CD14-positive monocyte (primary cell): ENCODE data around the gene CIRBP. TPM values are rescaled to one million over a fixed set of nuclear protein-coding genes. Genes with fewer than 3 reads are reported as not detected.

ENCODE experiments used
- DNase-seq, 3 donors: peaks; one replicate each; pipeline ENCODE4 v3.0.0-alpha.2; 2011 to 2022
- H2AFZ ChIP-seq: 2 replicates; pipeline ENCODE4 v1.6.0; 2012; ENCODE audit warnings: mild to moderate bottlenecking, low read depth, low read length, inconsistent platforms; ENCODE audit not compliant: insufficient read depth, poor library complexity, severe bottlenecking
- H3K27ac ChIP-seq, 2 donors: 1 replicate in 1 of 2; 2 replicates in 1 of 2; pipeline ENCODE4 v1.5.1; 2012 to 2013; ENCODE audit warnings: low read length in 2 of 2, control low read depth in 1 of 2, inconsistent platforms in 1 of 2, low read depth in 1 of 2, mild to moderate bottlenecking in 1 of 2
- H3K27me3 ChIP-seq, 2 donors: one replicate each; pipeline versions ENCODE4 v1.6.0 to v1.6.1; 2011 to 2013; ENCODE audit warnings: low read length in 2 of 2; ENCODE audit not compliant: control insufficient read depth in 2 of 2, insufficient read depth in 2 of 2
- H3K36me3 ChIP-seq, 2 donors: replicated peaks in 1 of 2; 1 replicate in 1 of 2; 2 replicates in 1 of 2; pipeline versions ENCODE4 v1.5.1 to v1.6.1; 2012 to 2013; ENCODE audit warnings: low read length in 2 of 2, control low read depth in 1 of 2, inconsistent platforms in 1 of 2, mild to moderate bottlenecking in 1 of 2; ENCODE audit not compliant: insufficient read depth in 2 of 2, control insufficient read depth in 1 of 2
- H3K4me1 ChIP-seq, 2 donors: 1 replicate in 1 of 2; 2 replicates in 1 of 2; pipeline versions ENCODE4 v1.5.1 to v1.6.1; 2012 to 2013; ENCODE audit warnings: low read length in 2 of 2, control low read depth in 1 of 2, inconsistent platforms in 1 of 2, mild to moderate bottlenecking in 1 of 2, moderate library complexity in 1 of 2; ENCODE audit not compliant: insufficient read depth in 2 of 2, control insufficient read depth in 1 of 2
- H3K4me2 ChIP-seq: replicated peaks from 2 replicates; pipeline ENCODE3; 2012; ENCODE audit warnings: low read length, moderate library complexity, mild to moderate bottlenecking; ENCODE audit not compliant: poor library complexity, severe bottlenecking; ENCODE audit errors: extremely low read depth
- H3K4me3 ChIP-seq, 3 experiments: fragments of 200-600 bp in 1 of 3; sonication (generic) in 1 of 3; replicated peaks in 1 of 3; 1 replicate in 2 of 3; 2 replicates in 1 of 3; pipeline ENCODE4 v1.5.1; 2011 to 2013; ENCODE audit warnings: low read length in 3 of 3, mild to moderate bottlenecking in 3 of 3, control low read depth in 2 of 3, low read depth in 2 of 3, inconsistent platforms in 1 of 3, moderate library complexity in 1 of 3
- H3K79me2 ChIP-seq: 2 replicates; pipeline ENCODE4 v1.6.0; 2012; ENCODE audit warnings: mild to moderate bottlenecking, control low read depth, inconsistent platforms, low read length, moderate library complexity; ENCODE audit not compliant: insufficient read depth
- H3K9ac ChIP-seq: 2 replicates; pipeline ENCODE4 v1.6.0; 2017; ENCODE audit warnings: low read length, mild to moderate bottlenecking; ENCODE audit not compliant: insufficient read depth, poor library complexity, severe bottlenecking
- H3K9me3 ChIP-seq, 2 donors: replicated peaks in 1 of 2; 1 replicate in 1 of 2; 2 replicates in 1 of 2; pipeline versions ENCODE4 v1.5.1 to v1.6.1; 2012 to 2013; ENCODE audit warnings: low read length in 2 of 2, control low read depth in 1 of 2; ENCODE audit not compliant: control insufficient read depth in 1 of 2, insufficient read depth in 1 of 2
- H4K20me1 ChIP-seq: 2 replicates; pipeline ENCODE4 v1.6.0; 2012; ENCODE audit warnings: mild to moderate bottlenecking, low read length, control low read depth, moderate library complexity; ENCODE audit not compliant: insufficient read depth
- H3K27ac Mint-ChIP-seq, 7 donors: one replicate each; pipeline ENCODE4 v1.8.0; 2020; ENCODE audit warnings: mild to moderate bottlenecking in 7 of 7, mixed read lengths in 7 of 7, moderate library complexity in 6 of 7, inconsistent platforms in 2 of 7
- H3K27me3 Mint-ChIP-seq, 3 donors: one replicate each; pipeline ENCODE4 v1.8.0; 2021 to 2022; ENCODE audit warnings: low read depth in 3 of 3, mild to moderate bottlenecking in 3 of 3, mixed read lengths in 3 of 3, moderate library complexity in 3 of 3, inconsistent platforms in 1 of 3
- H3K36me3 Mint-ChIP-seq, 2 donors: one replicate each; pipeline ENCODE4 v1.8.0; 2020; ENCODE audit warnings: mixed read lengths in 2 of 2, inconsistent platforms in 1 of 2, mild to moderate bottlenecking in 1 of 2
- H3K4me1 Mint-ChIP-seq: one replicate; pipeline ENCODE4 v1.8.0; 2020; ENCODE audit warnings: mild to moderate bottlenecking, mixed read lengths
- H3K4me3 Mint-ChIP-seq, 2 donors: one replicate each; pipeline ENCODE4 v1.8.0; 2020; ENCODE audit warnings: mild to moderate bottlenecking in 2 of 2, mixed read lengths in 2 of 2, moderate library complexity in 1 of 2
- H3K9me3 Mint-ChIP-seq, 7 donors: one replicate each; pipeline ENCODE4 v1.8.0; 2020 to 2022; ENCODE audit warnings: mixed read lengths in 7 of 7, mild to moderate bottlenecking in 6 of 7, moderate library complexity in 6 of 7, inconsistent platforms in 2 of 7
- WGBS: methylation state at CpG from one replicate; pipeline ENCODE4 v1.1.5; 2013; ENCODE audit warnings: missing lambda C conversion rate; ENCODE audit not compliant: insufficient coverage; 5-methylcytosine and 5-hydroxymethylcytosine counted together
- intact Hi-C, 2 donors: fragments of 100-400 bp; cut with micrococcal nuclease; formaldehyde crosslinking; loops; one replicate each; pipeline versions ENCODE4 v1.15.0 to v1.15.1; 2023
- polyA plus RNA-seq, 3 donors: library from polyadenylated mRNA; depleted of rRNA in 1 of 3; unstranded in 2 of 3; stranded (reverse) in 1 of 3; fragments of 300-500 nt in 2 of 3; fragments of >200 nt in 1 of 3; fragmentation: Illumina TruSeq in 2 of 3; gene quantifications; 1 replicate in 2 of 3; 2 replicates in 1 of 3; pipeline ENCODE4 v1.2.3, GENCODE V29; 2012 to 2021
- TF ChIP-seq, protein P1 (sequence below): fragments of 200-600 bp; IDR thresholded peaks from one replicate; pipeline ENCODE4 v1.8.0; 2022; ENCODE audit warnings: antibody characterized with exemption, mild to moderate bottlenecking

Gene CIRBP
- polyA plus RNA-seq, 3 donors, result 39.6 to 600 (median 51.1) TPM

DNA sequence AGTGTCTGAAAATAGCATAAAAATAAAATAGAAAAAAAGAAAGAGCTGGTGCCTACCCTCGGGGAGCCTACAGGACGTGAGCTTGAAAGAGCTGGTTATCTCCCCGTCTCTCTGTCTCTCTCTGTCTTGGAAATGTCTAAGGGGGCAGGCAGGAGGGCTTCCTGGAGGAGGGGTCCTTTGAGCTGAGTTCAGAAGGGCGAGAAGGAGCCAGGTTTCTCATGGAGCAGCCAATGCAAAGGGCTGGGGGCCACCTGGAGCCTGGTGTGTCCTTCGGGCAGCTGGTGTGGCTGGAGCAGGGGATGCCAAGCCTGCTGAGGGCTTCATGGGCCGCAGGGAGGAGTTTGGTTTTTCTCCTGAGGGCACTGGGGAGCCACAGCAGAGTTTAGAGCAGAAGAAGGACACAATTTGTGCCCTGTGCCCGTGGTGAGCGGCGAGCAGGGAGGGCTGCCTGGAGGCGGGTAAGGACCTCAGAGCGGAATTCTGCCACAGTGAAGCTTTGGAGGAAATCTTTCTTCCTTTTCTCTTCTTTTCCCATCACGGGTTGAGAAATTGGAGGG lies 55.2 kb downstream of the CIRBP start:
- peaks cover 0 to 6% of the 10 kb centered on the region in 2 donors for H3K9me3 ChIP-seq
- H2AFZ ChIP-seq, result peak overlapping the region; percentile 76
- no peaks in the 10 kb centered on the region for H4K20me1 ChIP-seq
- peak overlapping the region; percentile 43 to 64 for H3K4me3 Mint-ChIP-seq
- peaks cover 0 to 9% (median 0%) of the 10 kb centered on the region in 7 donors for H3K9me3 Mint-ChIP-seq
- WGBS, result 73% methylated on average over 9 of the region's 12 CpGs
- peak overlapping the region; percentile 59 for H3K9ac ChIP-seq
- DNase-seq, result no peak
- peaks cover 10% of the 10 kb centered on the region for H3K4me1 Mint-ChIP-seq
- no peaks in the 10 kb centered on the region for H3K36me3 Mint-ChIP-seq
- no peak overlapping the region for H3K27ac ChIP-seq
- peak overlapping the region; percentile 77 for H3K4me2 ChIP-seq
- H3K4me3 ChIP-seq, result peak overlapping the region in 1 of 3 experiments; percentile 71
- H3K4me1 ChIP-seq, result peaks cover 12 to 15% of the 10 kb centered on the region in 2 donors
- intact Hi-C loops, result no loop called here
- H3K36me3 ChIP-seq, result no peaks in the 10 kb centered on the region
- no peaks in the 10 kb centered on the region for H3K79me2 ChIP-seq
- H3K27me3 ChIP-seq, result peaks cover 0 to 21% of the 10 kb centered on the region in 2 donors
- TF ChIP-seq, protein P1, sequence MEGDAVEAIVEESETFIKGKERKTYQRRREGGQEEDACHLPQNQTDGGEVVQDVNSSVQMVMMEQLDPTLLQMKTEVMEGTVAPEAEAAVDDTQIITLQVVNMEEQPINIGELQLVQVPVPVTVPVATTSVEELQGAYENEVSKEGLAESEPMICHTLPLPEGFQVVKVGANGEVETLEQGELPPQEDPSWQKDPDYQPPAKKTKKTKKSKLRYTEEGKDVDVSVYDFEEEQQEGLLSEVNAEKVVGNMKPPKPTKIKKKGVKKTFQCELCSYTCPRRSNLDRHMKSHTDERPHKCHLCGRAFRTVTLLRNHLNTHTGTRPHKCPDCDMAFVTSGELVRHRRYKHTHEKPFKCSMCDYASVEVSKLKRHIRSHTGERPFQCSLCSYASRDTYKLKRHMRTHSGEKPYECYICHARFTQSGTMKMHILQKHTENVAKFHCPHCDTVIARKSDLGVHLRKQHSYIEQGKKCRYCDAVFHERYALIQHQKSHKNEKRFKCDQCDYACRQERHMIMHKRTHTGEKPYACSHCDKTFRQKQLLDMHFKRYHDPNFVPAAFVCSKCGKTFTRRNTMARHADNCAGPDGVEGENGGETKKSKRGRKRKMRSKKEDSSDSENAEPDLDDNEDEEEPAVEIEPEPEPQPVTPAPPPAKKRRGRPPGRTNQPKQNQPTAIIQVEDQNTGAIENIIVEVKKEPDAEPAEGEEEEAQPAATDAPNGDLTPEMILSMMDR, result no peak
- peaks cover 29 to 53% (median 42%) of the 10 kb centered on the region in 3 donors for H3K27me3 Mint-ChIP-seq
- no peak overlapping the region for H3K27ac Mint-ChIP-seq

Other genes with a start within 250 kb of the CIRBP start
- gene TMEM259, start 248.2 kb upstream of the CIRBP start, polyA plus RNA-seq, result 100 to 1,000 TPM in 1 of 3 donors, 10 to 100 TPM in 2; 37.4 to 417 (median 45.0) TPM
- gene RNU6-2, start 247.8 kb upstream of the CIRBP start, polyA plus RNA-seq, result not detected
- gene CNN2, start 242.7 kb upstream of the CIRBP start, polyA plus RNA-seq, result 100 to 1,000 TPM in 2 of 3 donors, 10 to 100 TPM in 1; 69.9 to 213 (median 144) TPM
- gene ABCA7, start 229.2 kb upstream of the CIRBP start, polyA plus RNA-seq, result 100 to 1,000 TPM in 1 of 3 donors, 1 to 10 TPM in 2; 1.7 to 104 (median 7.8) TPM
- 100 to 1,000 TPM; 108 to 308 (median 137) TPM for gene ARHGAP45, start 202.2 kb upstream of the CIRBP start, polyA plus RNA-seq
- gene POLR2E, start 174.0 kb upstream of the CIRBP start, polyA plus RNA-seq, result 100 to 1,000 TPM; 183 to 222 (median 195) TPM
- 100 to 1,000 TPM; 459 to 508 (median 493) TPM for gene GPX4, start 165.3 kb upstream of the CIRBP start, polyA plus RNA-seq
- 10 to 100 TPM in 1 of 3 donors, 1 to 10 TPM in 1, under 1 TPM in 1; 0.71 to 75.0 (median 2.6) TPM for gene SBNO2, start 95.1 kb upstream of the CIRBP start, polyA plus RNA-seq
- 10 to 100 TPM in 2 of 3 donors, 1 to 10 TPM in 1; 6.2 to 72.1 (median 15.4) TPM for gene STK11, start 63.6 kb upstream of the CIRBP start, polyA plus RNA-seq
- not detected for gene CBARP, start 31.3 kb upstream of the CIRBP start, polyA plus RNA-seq
- gene ATP5F1D, start 27.6 kb upstream of the CIRBP start, polyA plus RNA-seq, result 100 to 1,000 TPM; 122 to 160 (median 143) TPM
- gene MIDN, start 20.7 kb upstream of the CIRBP start, polyA plus RNA-seq, result 100 to 1,000 TPM in 1 of 3 donors, 10 to 100 TPM in 1, 1 to 10 TPM in 1; 5.6 to 301 (median 11.0) TPM
- 10 to 100 TPM; 32.8 to 56.2 (median 40.0) TPM for gene FAM174C, start 6.2 kb downstream of the CIRBP start, polyA plus RNA-seq
- not detected for gene EFNA2, start 16.5 kb downstream of the CIRBP start, polyA plus RNA-seq
- gene NDUFS7, start 114.6 kb downstream of the CIRBP start, polyA plus RNA-seq, result 100 to 1,000 TPM; 119 to 232 (median 211) TPM
- gene GAMT, start 132.2 kb downstream of the CIRBP start, polyA plus RNA-seq, result 1 to 10 TPM in 1 of 3 donors, under 1 TPM in 2; 0.95 to 1.3 (median 0.96) TPM
- 10 to 100 TPM in 1 of 3 donors, 1 to 10 TPM in 2; 3.3 to 57.1 (median 4.2) TPM for gene DAZAP1, start 138.3 kb downstream of the CIRBP start, polyA plus RNA-seq
- 1,000 to 10,000 TPM; 1,318 to 3,451 (median 1,526) TPM for gene RPS15, start 169.1 kb downstream of the CIRBP start, polyA plus RNA-seq
- under 1 TPM in 1 of 3 donors, not detected in 2; 0.04 TPM for gene APC2, start 180.8 kb downstream of the CIRBP start, polyA plus RNA-seq
- gene C19orf25, start 209.9 kb downstream of the CIRBP start, polyA plus RNA-seq, result 10 to 100 TPM; 18.2 to 20.9 (median 19.9) TPM
- gene PCSK4, start 221.0 kb downstream of the CIRBP start, polyA plus RNA-seq, result 1 to 10 TPM in 1 of 3 donors, under 1 TPM in 1, not detected in 1; 0.34 to 1.0 TPM
- gene REEP6, start 221.8 kb downstream of the CIRBP start, polyA plus RNA-seq, result 1 to 10 TPM in 1 of 3 donors, under 1 TPM in 2; 0.51 to 1.8 (median 0.81) TPM
- under 1 TPM in 1 of 3 donors, not detected in 2; 0.09 TPM for gene ADAMTSL5, start 243.7 kb downstream of the CIRBP start, polyA plus RNA-seq